Ishikawa (cell line): ENCODE results near the gene TNFRSF1A.

Experiments
- CEBPB ChIP-seq: IDR thresholded peaks from 2 replicates; pipeline ENCODE4 v1.6.1; 2012
- CREB1 ChIP-seq: IDR thresholded peaks from 2 replicates; pipeline ENCODE4 v1.6.1; 2012; ENCODE audit warnings: low read depth
- EP300 ChIP-seq: IDR thresholded peaks from 2 replicates; pipeline ENCODE4 v1.6.1; 2012; ENCODE audit warnings: borderline replicate concordance
- FOXM1 ChIP-seq: IDR thresholded peaks from 2 replicates; pipeline ENCODE4 v1.6.1; 2012; ENCODE audit warnings: low read depth, borderline replicate concordance
- MAX ChIP-seq: IDR thresholded peaks from 2 replicates; pipeline ENCODE4 v1.6.1; 2012
- REST ChIP-seq: IDR thresholded peaks from 2 replicates; pipeline ENCODE4 v1.6.1; 2012; ENCODE audit warnings: low read depth, mild to moderate bottlenecking
- TAF1 ChIP-seq: IDR thresholded peaks from 2 replicates; pipeline ENCODE4 v1.6.1; 2012; ENCODE audit warnings: low read depth, mild to moderate bottlenecking
- TCF12 ChIP-seq: IDR thresholded peaks from 2 replicates; pipeline ENCODE4 v1.6.1; 2012; ENCODE audit warnings: low read depth
- USF1 ChIP-seq: IDR thresholded peaks from 2 replicates; pipeline ENCODE4 v1.6.1; 2012
- YY1 ChIP-seq: IDR thresholded peaks from 2 replicates; pipeline ENCODE4 v1.6.1; 2012; ENCODE audit warnings: low read depth
- ZBTB7A ChIP-seq: IDR thresholded peaks from 2 replicates; pipeline ENCODE4 v1.6.1; 2012; ENCODE audit warnings: low read depth

- TF ChIP-seq TCF12 (no peak), YY1 (no peak), REST (no peak), FOXM1 (no peak), CREB1 (no peak), MAX (no peak), CEBPB (no peak), EP300 (no peak), TAF1 (no peak), USF1 (no peak), ZBTB7A (no peak)
Observed at GRCh38 chr12:6343518-6343917, 1.6 kb upstream of the TNFRSF1A start.
